Endothelial cell of umbilical vein (primary cell): ENCODE data around the gene FOXF1.

Experiments used
- EZH2 ChIP-seq: IDR thresholded peaks from 2 replicates; pipeline ENCODE4 v1.6.1; 2012; ENCODE audit warnings: borderline replicate concordance, low read depth, mild to moderate bottlenecking, moderate library complexity, low read length, inconsistent platforms; ENCODE audit not compliant: severe bottlenecking
- FOS ChIP-seq: IDR thresholded peaks from 2 replicates; pipeline ENCODE4 v1.6.1; 2011; ENCODE audit warnings: mild to moderate bottlenecking, low read length, moderate library complexity, borderline replicate concordance; ENCODE audit not compliant: insufficient read depth
- JUN ChIP-seq: IDR thresholded peaks from 2 replicates; pipeline ENCODE4 v1.6.1; 2011; ENCODE audit warnings: borderline replicate concordance, low read depth; ENCODE audit not compliant: insufficient read length, insufficient read depth
- MYC ChIP-seq: IDR thresholded peaks from one replicate; pipeline ENCODE4 v1.6.1; 2011; ENCODE audit warnings: mild to moderate bottlenecking, low read depth, low read length
- POLR2A ChIP-seq: IDR thresholded peaks from 2 replicates; pipeline ENCODE4 v1.6.1; 2012; ENCODE audit warnings: low read depth, mild to moderate bottlenecking, control low read depth, low read length
- POLR2AphosphoS5 ChIP-seq: IDR thresholded peaks from 2 replicates; pipeline ENCODE4 v1.6.1; 2012; ENCODE audit warnings: low read depth, mild to moderate bottlenecking, control low read depth, low read length, moderate library complexity; ENCODE audit not compliant: insufficient read depth
- TF ChIP-seq, protein P1 (sequence below), 2 donors: IDR thresholded peaks; 1 replicate in 1 of 2; 2 replicates in 1 of 2; pipeline ENCODE4 v1.5.1; 2011; ENCODE audit warnings: low read length in 2 of 2, mild to moderate bottlenecking in 2 of 2, moderate library complexity in 2 of 2, control low read depth in 1 of 2, inconsistent platforms in 1 of 2, low read depth in 1 of 2; ENCODE audit not compliant: insufficient read depth in 1 of 2; ENCODE audit errors: extremely low read depth in 1 of 2

DNA sequence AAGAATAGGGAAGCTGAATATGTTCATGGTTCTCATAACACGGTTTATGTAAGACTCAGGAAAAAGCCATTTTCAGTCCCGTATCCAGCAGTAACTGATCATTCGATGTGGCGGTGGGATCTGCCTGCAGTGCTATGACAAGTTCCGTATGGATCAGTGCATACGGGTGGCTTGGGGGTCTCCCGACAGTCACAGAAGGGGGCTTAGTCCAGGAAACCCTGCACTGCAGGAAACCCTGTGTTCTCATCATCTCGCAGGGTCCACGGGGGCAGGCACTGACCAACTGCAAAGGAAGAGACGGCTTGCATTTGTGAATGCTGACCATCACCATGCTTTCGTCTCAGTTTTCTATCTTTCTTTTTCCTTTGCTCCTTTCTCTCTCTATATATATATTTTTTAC is 37.0 kb downstream of the FOXF1 start:
- TF ChIP-seq JUN (no peak), POLR2A (no peak), POLR2AphosphoS5 (no peak), MYC (no peak), EZH2 (no peak), FOS (no peak)
- TF ChIP-seq, protein P1, sequence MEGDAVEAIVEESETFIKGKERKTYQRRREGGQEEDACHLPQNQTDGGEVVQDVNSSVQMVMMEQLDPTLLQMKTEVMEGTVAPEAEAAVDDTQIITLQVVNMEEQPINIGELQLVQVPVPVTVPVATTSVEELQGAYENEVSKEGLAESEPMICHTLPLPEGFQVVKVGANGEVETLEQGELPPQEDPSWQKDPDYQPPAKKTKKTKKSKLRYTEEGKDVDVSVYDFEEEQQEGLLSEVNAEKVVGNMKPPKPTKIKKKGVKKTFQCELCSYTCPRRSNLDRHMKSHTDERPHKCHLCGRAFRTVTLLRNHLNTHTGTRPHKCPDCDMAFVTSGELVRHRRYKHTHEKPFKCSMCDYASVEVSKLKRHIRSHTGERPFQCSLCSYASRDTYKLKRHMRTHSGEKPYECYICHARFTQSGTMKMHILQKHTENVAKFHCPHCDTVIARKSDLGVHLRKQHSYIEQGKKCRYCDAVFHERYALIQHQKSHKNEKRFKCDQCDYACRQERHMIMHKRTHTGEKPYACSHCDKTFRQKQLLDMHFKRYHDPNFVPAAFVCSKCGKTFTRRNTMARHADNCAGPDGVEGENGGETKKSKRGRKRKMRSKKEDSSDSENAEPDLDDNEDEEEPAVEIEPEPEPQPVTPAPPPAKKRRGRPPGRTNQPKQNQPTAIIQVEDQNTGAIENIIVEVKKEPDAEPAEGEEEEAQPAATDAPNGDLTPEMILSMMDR (IDR thresholded peaks at IDR 0.05; ENCODE audit: extremely low read depth in 1 of 2, insufficient read depth in 1 of 2, low read depth in 1 of 2, low read length in 2 of 2), result no peak
